Measurements from ENCODE around the gene CYB5D1.

GRCh38 chr17:7822126-7822525 is 35.7 kb upstream of the CYB5D1 start:
- TF ChIP-seq CTCF (IDR thresholded peaks at IDR 0.05) (no peak), POLR2A (IDR thresholded peaks at IDR 0.05) (no peak)

Measured in body of pancreas (tissue), 4 donors.